Subcutaneous adipose tissue (tissue), 4 donors: ENCODE data around the gene PRMT3. TPM values are rescaled to one million over a fixed set of nuclear protein-coding genes. Genes with fewer than 3 reads are reported as not detected.

Experiments used
- CTCF ChIP-seq: fragments of 450-650 bp; IDR thresholded peaks from one replicate; pipeline ENCODE4 v1.5.1; 2016; ENCODE audit warnings: low read depth, mild to moderate bottlenecking, control low read depth, antibody characterized with exemption, moderate library complexity
- total RNA-seq, 4 donors: library from RNA; depleted of rRNA; stranded (reverse); fragments of >200 nt; gene quantifications; one replicate each; pipeline ENCODE4 v1.1.0, GENCODE V29; 2016

PRMT3 gene
- total RNA-seq, 4 donors from 2014 or later, result 13.3 to 18.1 (median 14.9) TPM

GRCh38 chr11:20357150-20357549, 30.4 kb upstream of the PRMT3 start:
- no peak for TF ChIP-seq CTCF

DNA sequence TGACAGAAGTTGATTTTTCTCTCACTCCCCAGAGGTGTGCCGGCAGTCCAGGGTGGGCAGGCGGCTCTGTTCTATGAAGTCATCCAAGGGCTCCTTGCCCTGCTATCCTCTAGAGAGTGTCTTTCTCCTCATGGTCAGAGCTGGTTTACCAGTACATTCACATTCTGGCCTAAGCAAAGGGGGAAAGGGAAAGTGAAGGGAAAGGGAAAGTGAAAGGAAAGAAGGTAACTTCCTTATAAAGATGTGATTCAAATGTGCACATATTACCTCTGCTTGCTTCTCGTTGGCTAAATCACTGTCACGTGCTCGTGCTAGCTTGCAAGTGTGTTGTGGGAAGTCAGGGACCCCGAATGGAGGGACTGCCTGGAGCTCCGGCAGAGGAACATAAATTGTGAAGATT, 26.9 kb upstream of the PRMT3 start:
- no peak for TF ChIP-seq CTCF

DNA sequence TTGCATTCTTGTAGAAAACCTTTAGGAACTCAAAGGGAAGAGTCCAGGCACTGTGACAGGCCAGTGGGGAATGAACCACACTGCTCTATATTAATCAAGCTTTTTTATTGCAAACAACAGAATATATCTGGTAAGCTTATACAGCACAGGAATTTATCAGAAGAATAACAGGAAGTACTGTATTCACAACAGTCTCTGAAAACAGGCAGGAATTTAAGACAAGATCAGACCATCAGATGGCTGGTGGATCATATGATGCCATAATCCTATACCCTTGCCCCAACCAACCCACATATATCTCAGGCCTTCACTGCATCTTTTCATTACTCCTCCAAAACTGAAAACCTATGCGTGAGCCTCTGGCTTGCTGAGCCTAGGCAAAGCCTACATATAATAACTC, 25.0 kb upstream of the PRMT3 start:
- no peak for TF ChIP-seq CTCF

- no peak for TF ChIP-seq CTCF
Measured at GRCh38 chr11:20363149-20363499, 24.4 kb upstream of the PRMT3 start.

DNA sequence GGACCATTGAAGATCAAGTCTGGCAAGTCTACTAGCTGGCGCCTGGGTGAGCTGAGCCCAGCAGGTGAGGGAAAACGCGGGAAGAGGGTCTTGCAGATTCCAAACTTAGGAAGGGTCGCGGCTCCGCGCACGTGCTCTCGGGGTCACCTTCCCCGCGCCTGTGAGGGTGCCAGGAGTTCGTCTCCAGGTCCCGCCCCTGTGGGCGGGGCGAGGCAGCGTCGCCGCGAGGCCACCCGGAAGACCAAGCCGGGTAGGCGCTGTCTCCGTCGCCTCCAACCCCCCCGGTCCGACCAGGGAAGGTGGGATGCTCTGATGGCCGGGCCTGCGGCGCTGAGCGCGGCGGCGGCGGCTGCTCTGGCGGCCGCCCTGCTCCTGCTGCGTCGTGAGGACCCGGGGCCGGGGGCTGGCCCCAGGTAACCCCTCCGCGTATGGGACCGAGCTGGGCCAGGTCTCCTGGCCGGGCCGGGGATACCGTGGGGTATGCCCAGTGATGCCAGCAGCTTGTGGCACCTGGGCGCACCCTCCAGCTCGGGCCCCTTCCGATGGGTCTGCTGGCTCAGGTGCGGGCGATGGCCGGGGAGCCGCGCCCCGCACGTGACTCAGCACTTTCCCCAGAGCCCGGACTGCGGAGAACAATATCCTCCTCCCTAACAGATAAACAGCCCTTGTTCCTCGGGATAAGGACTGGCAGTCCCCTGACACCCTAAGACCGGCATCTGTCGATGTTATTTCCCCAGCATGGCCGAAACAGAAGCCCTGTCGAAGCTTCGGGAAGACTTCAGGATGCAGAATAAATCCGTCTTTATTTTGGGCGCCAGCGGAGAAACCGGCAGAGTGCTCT, 23.8 kb upstream of the PRMT3 start, which contains the start of gene HTATIP2:
TSS of gene HTATIP2 (plus strand) at position 215 of the 841 bp plus-strand sequence. CDS start at position 739, 524 bp downstream.
- no peak for TF ChIP-seq CTCF

GRCh38 chr11:20364341-20364792, 23.1 kb upstream of the PRMT3 start:
- no peak for TF ChIP-seq CTCF

DNA sequence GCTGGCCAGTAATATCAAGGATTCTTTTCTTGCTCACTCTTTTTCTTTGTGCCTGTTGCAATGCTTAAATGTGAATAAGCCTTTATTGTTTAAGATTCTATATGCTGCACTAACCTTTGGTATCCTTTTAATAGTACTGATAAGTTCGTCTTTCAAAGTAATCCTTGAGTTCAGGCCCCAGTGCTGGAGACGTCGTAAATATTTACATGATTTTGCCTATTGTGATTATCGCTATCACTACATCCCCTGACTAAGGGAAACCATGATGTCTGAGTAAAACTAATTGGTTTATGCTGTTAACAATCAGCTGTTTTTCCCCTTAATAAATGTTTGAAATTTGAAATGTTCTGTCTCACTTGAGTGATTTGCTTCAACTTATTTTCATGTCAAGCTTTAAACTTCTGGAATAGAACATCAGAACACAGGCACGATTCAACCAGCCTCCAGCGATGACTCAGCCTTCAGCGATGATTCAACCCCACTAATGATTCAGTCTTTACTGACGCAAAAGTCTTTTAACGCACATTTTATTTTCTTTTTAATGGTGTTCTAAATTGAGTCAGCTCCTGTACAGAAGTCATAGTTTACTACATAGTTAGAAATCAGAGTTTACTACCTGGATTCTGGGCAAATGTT, 20.1 kb upstream of the PRMT3 start:
- TF ChIP-seq CTCF, result no peak
